A673 (cell line): ENCODE measurements around the gene AFG1L. TPM values are rescaled to one million over a fixed set of nuclear protein-coding genes. Genes with fewer than 3 reads are reported as not detected.

Source experiments
- BruUV-seq: library from RNA; stranded (reverse); fragments of 400-500 nt; replicated peaks from 2 replicates; lab custom pipeline; 2021; lab: Mats Ljungman, UMichigan
- CTCF ChIA-PET: fragments of 300-600 bp; sonication (Branson Sonifier 250); formaldehyde crosslinking; loops from one replicate; lab custom pipeline; 2022; ENCODE audit warnings: antibody characterized with exemption; lab: Charles Lee
- POLR2A ChIA-PET: fragments of 300-600 bp; sonication (Branson Sonifier 250); formaldehyde crosslinking; loops from one replicate; lab custom pipeline; 2022; ENCODE audit warnings: antibody characterized with exemption; ENCODE audit not compliant: low non-redundant PET; lab: Charles Lee
- DNase-seq: peaks from one replicate; pipeline ENCODE4 v3.0.0-alpha.2; 2015; ENCODE audit warnings: low spot score
- H3K27ac ChIP-seq: fragments of 200-600 bp; sonication (generic); 2 replicates; pipeline ENCODE4 v1.5.1; 2016; ENCODE audit warnings: mixed run types, low read depth, mild to moderate bottlenecking, mixed read lengths, antibody characterized with exemption, low read length; ENCODE audit not compliant: poor library complexity, severe bottlenecking
- H3K27me3 ChIP-seq: fragments of 200-600 bp; sonication (generic); replicated peaks from 2 replicates; pipeline ENCODE4 v1.6.1; 2017; ENCODE audit warnings: mixed run types, low read depth, mild to moderate bottlenecking, mixed read lengths, antibody characterized with exemption, low read length; ENCODE audit not compliant: insufficient read depth, poor library complexity
- H3K36me3 ChIP-seq: fragments of 200-600 bp; sonication (generic); 2 replicates; pipeline ENCODE4 v1.6.1; 2016; ENCODE audit warnings: mixed run types, mild to moderate bottlenecking, mixed read lengths, antibody characterized with exemption, low read length; ENCODE audit not compliant: insufficient read depth, poor library complexity, severe bottlenecking
- H3K4me1 ChIP-seq: fragments of 200-600 bp; sonication (generic); 2 replicates; pipeline ENCODE4 v1.6.1; 2017; ENCODE audit warnings: mixed run types, mild to moderate bottlenecking, mixed read lengths, antibody characterized with exemption, low read length; ENCODE audit not compliant: insufficient read depth, poor library complexity, severe bottlenecking
- H3K4me3 ChIP-seq: fragments of 200-600 bp; sonication (generic); 2 replicates; pipeline ENCODE4 v1.5.1; 2016; ENCODE audit warnings: low read depth, mixed run types, mild to moderate bottlenecking, mixed read lengths, low read length; ENCODE audit not compliant: poor library complexity, severe bottlenecking
- H3K9me3 ChIP-seq: fragments of 200-600 bp; sonication (generic); 2 replicates; pipeline ENCODE4 v1.6.1; 2016; ENCODE audit warnings: mixed run types, low read depth, mild to moderate bottlenecking, mixed read lengths, antibody characterized with exemption, low read length; ENCODE audit not compliant: poor library complexity, severe bottlenecking
- EZH2 ChIP-seq: fragments of 200-600 bp; sonication (generic); IDR thresholded peaks from 2 replicates; pipeline ENCODE4 v1.6.1; 2017; ENCODE audit warnings: borderline replicate concordance, low read depth, mild to moderate bottlenecking, mixed read lengths, antibody characterized with exemption, low read length; ENCODE audit not compliant: poor library complexity, severe bottlenecking
- intact Hi-C: fragments of 100-400 bp; cut with micrococcal nuclease; formaldehyde crosslinking; loops from one replicate; pipeline ENCODE4 v1.10.0; 2022; ENCODE audit not compliant: unreplicated experiment
- total RNA-seq: library from RNA; stranded (reverse); gene quantifications from 2 replicates; pipeline ENCODE4 v1.2.3, GENCODE V29; 2021
- TF ChIP-seq, protein P1 (sequence below): fragments of 300-800, 200-600 bp; sonication (generic); conservative IDR thresholded peaks from 2 replicates; pipeline ENCODE4 v1.5.1; 2017; ENCODE audit warnings: low read depth, mild to moderate bottlenecking, antibody characterized with exemption, low read length, moderate library complexity, mixed read lengths

AFG1L gene
- total RNA-seq, 1 experiment from 2014 or later, result 7.5 TPM

DNA sequence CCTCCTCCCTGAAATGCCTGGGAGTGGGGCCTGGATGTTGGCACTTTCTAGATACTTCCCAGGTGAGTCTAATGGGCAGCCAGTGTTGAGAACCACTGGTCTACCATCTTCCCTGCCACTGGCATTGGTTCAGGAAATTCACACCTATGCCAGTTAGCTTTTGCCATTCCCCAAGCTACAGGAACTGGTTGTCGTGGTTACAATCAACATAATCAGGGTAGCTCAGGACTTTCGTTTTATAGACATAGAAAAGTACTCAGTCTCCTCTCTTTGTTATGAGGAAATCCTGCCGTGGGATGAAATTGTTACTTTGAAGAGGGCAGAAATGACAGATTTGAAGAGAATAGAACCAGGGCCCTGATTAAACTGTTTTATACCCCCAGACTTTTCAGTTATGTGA, 137.9 kb downstream of the AFG1L start:
- no peaks in the 10 kb centered on the region for H3K27me3 ChIP-seq
- BruUV-seq, result no TSS peak
- no peak overlapping the region for H3K4me3 ChIP-seq
- TF ChIP-seq, protein P1, sequence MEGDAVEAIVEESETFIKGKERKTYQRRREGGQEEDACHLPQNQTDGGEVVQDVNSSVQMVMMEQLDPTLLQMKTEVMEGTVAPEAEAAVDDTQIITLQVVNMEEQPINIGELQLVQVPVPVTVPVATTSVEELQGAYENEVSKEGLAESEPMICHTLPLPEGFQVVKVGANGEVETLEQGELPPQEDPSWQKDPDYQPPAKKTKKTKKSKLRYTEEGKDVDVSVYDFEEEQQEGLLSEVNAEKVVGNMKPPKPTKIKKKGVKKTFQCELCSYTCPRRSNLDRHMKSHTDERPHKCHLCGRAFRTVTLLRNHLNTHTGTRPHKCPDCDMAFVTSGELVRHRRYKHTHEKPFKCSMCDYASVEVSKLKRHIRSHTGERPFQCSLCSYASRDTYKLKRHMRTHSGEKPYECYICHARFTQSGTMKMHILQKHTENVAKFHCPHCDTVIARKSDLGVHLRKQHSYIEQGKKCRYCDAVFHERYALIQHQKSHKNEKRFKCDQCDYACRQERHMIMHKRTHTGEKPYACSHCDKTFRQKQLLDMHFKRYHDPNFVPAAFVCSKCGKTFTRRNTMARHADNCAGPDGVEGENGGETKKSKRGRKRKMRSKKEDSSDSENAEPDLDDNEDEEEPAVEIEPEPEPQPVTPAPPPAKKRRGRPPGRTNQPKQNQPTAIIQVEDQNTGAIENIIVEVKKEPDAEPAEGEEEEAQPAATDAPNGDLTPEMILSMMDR, result no peak
- no peak for TF ChIP-seq EZH2
- H3K9me3 ChIP-seq, result no peaks in the 10 kb centered on the region
- intact Hi-C loops, result no loop called here
- no peak overlapping the region for H3K27ac ChIP-seq
- H3K4me1 ChIP-seq, result no peaks in the 10 kb centered on the region
- ChIA-PET CTCF (no interaction called here), POLR2A (no interaction called here)
- H3K36me3 ChIP-seq, result no peaks in the 10 kb centered on the region
- DNase-seq, result no peak

DNA sequence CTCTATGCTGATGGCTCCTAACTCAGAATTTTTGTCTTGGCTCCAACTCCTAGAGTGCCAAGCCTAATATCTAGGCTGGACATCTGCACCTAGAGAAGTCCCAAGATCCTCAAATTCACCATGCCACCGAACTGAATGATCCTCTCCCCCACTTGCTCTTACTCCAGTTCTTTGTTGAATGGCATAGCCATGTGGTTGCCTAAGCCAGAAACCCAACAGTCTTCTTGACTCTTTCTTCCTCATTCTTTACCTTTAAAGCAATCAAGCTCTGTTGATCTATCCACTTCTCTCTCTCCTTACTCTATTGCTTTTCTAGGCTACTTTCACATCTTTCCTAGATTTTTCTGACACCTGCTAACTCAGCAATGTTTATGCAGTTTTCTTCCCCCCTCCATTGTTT, 139.4 kb downstream of the AFG1L start:
- no TSS peak for BruUV-seq
- CTCF ChIA-PET, result no interaction called here
- no peak overlapping the region for H3K27ac ChIP-seq
- no peak overlapping the region for H3K4me3 ChIP-seq
- TF ChIP-seq EZH2, result no peak
- TF ChIP-seq, protein P1, result no peak
- H3K9me3 ChIP-seq, result no peaks in the 10 kb centered on the region
- DNase-seq, result no peak
- intact Hi-C loops, result no loop called here
- POLR2A ChIA-PET, result no interaction called here
- no peaks in the 10 kb centered on the region for H3K36me3 ChIP-seq
- H3K4me1 ChIP-seq, result no peaks in the 10 kb centered on the region
- H3K27me3 ChIP-seq, result no peaks in the 10 kb centered on the region

DNA sequence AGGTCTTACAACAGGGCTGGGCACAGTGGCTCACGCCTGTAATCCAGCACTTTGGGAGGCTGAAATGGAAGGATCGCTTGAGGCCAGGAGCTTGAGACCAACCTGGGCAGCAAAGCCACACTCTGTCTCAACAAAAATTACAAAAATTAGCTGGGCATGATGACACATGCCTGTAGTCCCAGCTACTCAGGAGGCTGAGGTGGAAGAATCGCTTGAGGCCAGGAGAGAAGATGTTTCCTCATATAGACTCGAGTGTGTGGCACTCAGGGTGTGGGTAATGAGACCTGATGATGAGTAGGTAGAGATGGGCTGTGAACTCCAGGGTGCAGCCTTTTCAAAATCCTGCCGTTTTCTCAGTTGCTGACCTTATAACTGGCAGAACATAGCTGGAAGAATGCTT, 140.5 kb downstream of the AFG1L start:
- POLR2A ChIA-PET, result no interaction called here
- BruUV-seq, result no TSS peak
- no peak for DNase-seq

More for the DNA sequence above, 140.5 kb downstream of the AFG1L start:
- no peaks in the 10 kb centered on the region for H3K9me3 ChIP-seq
- H3K4me1 ChIP-seq, result no peaks in the 10 kb centered on the region
- H3K27me3 ChIP-seq, result no peaks in the 10 kb centered on the region
- intact Hi-C loops, result no loop called here
- H3K36me3 ChIP-seq, result no peaks in the 10 kb centered on the region
- CTCF ChIA-PET, result no interaction called here
- H3K4me3 ChIP-seq, result no peak overlapping the region
- no peak for TF ChIP-seq EZH2
- TF ChIP-seq, protein P1, result no peak
- no peak overlapping the region for H3K27ac ChIP-seq
